ENCODE measurements around the gene SPOCK1. TPM values are rescaled to one million over a fixed set of nuclear protein-coding genes. Genes with fewer than 3 reads are reported as not detected.

Gene SPOCK1
- total RNA-seq, 4 donors from 2014 or later = 8.6 to 34.8 (median 13.2) TPM

DNA sequence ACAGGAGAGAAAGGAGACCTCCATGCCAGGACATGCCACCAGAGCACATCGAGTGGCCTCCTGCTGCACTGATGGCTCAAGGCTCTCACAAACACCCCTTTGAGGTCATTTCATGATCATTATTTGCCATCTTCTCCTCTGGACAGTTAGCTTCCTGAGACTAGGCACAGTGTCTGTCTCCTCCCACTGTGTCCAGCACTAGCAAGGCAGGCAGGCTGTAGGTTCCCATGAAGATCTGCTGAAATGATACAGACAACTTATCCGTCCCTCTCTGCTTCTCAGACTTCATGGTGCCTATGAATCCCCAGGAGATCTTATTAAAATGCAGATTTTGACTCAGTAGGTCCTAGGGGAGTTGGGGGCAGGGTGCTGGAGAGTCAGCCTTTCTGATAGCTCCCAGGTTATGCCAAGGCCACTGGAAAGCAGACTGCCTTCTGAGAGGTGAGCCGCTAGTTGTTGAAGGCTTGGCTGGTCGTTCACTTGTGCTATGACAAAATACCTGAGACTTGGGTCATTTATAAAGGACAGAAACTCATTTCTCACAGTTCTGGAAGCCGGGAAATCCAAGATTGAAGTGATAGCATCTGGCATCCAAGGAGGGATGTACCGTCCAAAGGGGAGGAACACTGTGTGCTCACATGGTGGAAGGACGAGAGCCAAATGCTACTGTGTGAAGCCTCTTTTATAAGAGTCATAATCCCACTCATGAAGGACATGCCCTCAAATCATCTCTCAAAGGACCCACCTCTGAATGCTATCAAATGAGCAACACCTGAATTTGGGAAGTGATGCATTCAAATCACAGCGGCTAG is 183.4 kb downstream of the SPOCK1 start:
- H3K4me1 ChIP-seq = peaks cover 0 to 5% (median 0%) of the 10 kb centered on the region in 4 donors
- H3K9me3 ChIP-seq = no peaks in the 10 kb centered on the region
- H3K36me3 ChIP-seq = no peaks in the 10 kb centered on the region
- in situ Hi-C loops (cut with MboI; ENCODE audit: low pct_ligation_motif_present in 1 of 4, low pct_unique_long_range_greater_than_20kb in 1 of 4, low sequenced_read_pairs in 3 of 4) = no loop called here
- WGBS, 2 donors (ENCODE audit: low coverage in 1 of 2) = 76 to 87% methylated on average over 4 to 8 of the region's 8 CpGs
- no peak for TF ChIP-seq POLR2A (IDR thresholded peaks at IDR 0.05)
- TF ChIP-seq, protein P1, sequence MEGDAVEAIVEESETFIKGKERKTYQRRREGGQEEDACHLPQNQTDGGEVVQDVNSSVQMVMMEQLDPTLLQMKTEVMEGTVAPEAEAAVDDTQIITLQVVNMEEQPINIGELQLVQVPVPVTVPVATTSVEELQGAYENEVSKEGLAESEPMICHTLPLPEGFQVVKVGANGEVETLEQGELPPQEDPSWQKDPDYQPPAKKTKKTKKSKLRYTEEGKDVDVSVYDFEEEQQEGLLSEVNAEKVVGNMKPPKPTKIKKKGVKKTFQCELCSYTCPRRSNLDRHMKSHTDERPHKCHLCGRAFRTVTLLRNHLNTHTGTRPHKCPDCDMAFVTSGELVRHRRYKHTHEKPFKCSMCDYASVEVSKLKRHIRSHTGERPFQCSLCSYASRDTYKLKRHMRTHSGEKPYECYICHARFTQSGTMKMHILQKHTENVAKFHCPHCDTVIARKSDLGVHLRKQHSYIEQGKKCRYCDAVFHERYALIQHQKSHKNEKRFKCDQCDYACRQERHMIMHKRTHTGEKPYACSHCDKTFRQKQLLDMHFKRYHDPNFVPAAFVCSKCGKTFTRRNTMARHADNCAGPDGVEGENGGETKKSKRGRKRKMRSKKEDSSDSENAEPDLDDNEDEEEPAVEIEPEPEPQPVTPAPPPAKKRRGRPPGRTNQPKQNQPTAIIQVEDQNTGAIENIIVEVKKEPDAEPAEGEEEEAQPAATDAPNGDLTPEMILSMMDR (IDR thresholded peaks at IDR 0.05) = no peak
- intact Hi-C loops (cut with DNase I; ENCODE audit: low total_unique reads) = no loop called here
- H3K27me3 ChIP-seq = peaks cover 10% of the 10 kb centered on the region
- H3K4me3 ChIP-seq = no peak overlapping the region
- H3K27ac ChIP-seq = no peak overlapping the region
- DNase-seq = no peak

DNA sequence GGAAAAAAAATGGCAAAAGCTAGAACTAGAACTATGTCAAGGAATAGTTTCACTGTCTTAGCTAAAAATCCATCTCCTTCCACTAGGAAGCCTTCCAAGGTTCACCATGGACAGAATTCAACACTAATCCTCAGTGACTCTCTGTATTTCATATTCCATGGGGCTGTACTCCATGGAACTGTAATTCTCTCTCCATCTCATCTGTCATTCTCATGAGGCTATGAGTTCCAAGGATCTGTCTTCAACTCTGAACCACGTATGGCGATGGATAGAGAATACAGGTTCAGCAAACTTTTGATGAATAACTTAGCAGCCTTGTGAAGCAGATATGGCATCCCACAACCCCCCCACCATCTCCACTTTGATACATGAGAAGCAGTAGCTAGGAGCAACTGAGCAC is 184.0 kb downstream of the SPOCK1 start:
- Histone ChIP-seq H3K4me1 (peaks cover 0 to 11% (median 0%) of the 10 kb centered on the region in 4 donors), H3K27ac (no peak overlapping the region), H3K4me3 (no peak overlapping the region), H3K27me3 (peaks cover 9% of the 10 kb centered on the region), H3K9me3 (no peaks in the 10 kb centered on the region), H3K36me3 (no peaks in the 10 kb centered on the region)
- DNase-seq = no peak
- WGBS, 2 donors (ENCODE audit: low coverage in 1 of 2) = 97% methylated on average over 2 of the region's 2 CpGs; no CpG with 5 or more reads in 1 of the 2 donors
- TF ChIP-seq EP300 (IDR thresholded peaks at IDR 0.05; ENCODE audit: low read depth) = no peak
- TF ChIP-seq POLR2A (IDR thresholded peaks at IDR 0.05) = no peak
- TF ChIP-seq POLR2AphosphoS5 (IDR thresholded peaks at IDR 0.05) = no peak
- TF ChIP-seq, protein P1 (IDR thresholded peaks at IDR 0.05) = no peak
- intact Hi-C loops (cut with DNase I; ENCODE audit: low total_unique reads) (no loop called here), in situ Hi-C loops (cut with MboI; ENCODE audit: low pct_ligation_motif_present in 1 of 4, low pct_unique_long_range_greater_than_20kb in 1 of 4, low sequenced_read_pairs in 3 of 4) (no loop called here)

DNA sequence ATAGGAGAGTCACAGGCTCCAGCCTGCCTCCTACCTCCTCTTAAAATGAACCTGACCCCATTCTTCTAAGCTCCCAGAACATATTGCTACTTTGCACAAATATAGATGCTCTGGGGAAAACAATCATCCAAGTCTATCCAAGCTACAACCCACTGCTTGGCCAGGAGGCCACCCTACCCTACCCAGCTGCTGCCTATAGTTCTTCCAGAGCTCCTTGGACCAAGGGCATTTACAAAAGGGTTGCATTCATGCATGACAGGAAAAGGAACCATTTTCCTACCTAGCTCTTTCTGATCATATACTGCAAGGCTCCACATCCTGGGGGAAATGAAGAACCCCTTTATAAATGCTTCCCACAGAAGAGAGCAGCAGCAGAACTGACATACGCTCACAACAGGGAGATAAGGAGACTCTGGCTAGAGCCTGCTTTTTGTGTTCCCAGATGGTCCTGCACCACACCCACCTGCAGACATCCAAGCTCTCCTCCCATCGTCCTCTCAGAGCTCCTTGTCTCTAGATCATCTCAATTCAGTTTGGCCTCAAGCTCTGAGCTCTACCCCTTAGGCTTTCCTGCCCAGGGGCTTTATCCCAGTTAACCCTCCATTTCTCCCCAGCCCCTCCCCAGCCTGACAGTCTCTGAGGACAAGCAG is 185.5 kb downstream of the SPOCK1 start:
- in situ Hi-C loops (cut with MboI; ENCODE audit: low pct_ligation_motif_present in 1 of 4, low pct_unique_long_range_greater_than_20kb in 1 of 4, low sequenced_read_pairs in 3 of 4) = no loop called here
- Histone ChIP-seq H3K27me3 (peaks cover 6% of the 10 kb centered on the region), H3K27ac (no peak overlapping the region), H3K9me3 (no peaks in the 10 kb centered on the region), H3K4me1 (peaks cover 0 to 11% (median 0%) of the 10 kb centered on the region in 4 donors), H3K4me3 (no peak overlapping the region), H3K36me3 (no peaks in the 10 kb centered on the region)
- 63% methylated on average over 2 of the region's 2 CpGs; no CpG with 5 or more reads in 1 of the 2 donors for WGBS, 2 donors (ENCODE audit: low coverage in 1 of 2)
- intact Hi-C loops (cut with DNase I; ENCODE audit: low total_unique reads) = no loop called here
- DNase-seq = no peak
- no peak for TF ChIP-seq POLR2AphosphoS5 (IDR thresholded peaks at IDR 0.05)
- TF ChIP-seq EP300 (IDR thresholded peaks at IDR 0.05; ENCODE audit: low read depth) = no peak
- TF ChIP-seq, protein P1 (IDR thresholded peaks at IDR 0.05) = no peak
- TF ChIP-seq POLR2A (IDR thresholded peaks at IDR 0.05) = no peak

DNA sequence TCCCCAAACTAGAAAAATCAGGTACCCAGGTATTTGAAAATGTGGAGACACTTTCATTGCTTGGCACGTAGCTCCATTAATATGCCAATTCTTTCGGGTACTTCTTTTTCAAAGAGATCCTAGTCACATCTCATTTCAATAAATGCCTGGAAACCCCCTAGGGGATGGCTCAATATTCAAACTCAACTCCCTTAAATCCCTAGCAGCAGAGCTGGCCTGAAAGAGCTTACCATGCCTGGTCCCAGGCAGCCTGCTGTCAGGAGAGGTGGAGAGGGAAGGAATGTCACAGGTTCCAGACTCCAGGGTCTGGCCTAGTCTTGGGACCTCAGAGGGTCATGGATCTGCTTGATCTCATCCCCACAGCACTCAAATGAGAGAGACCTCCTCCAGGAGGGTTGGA is 187.1 kb downstream of the SPOCK1 start:
- H3K4me1 ChIP-seq = peaks cover 0 to 11% (median 0%) of the 10 kb centered on the region in 4 donors
- peaks cover 6% of the 10 kb centered on the region for H3K27me3 ChIP-seq
- DNase-seq = no peak
- WGBS, 2 donors (ENCODE audit: low coverage in 1 of 2) = 58 to 87% methylated on average over 2 of the region's 2 CpGs
- H3K27ac ChIP-seq = no peak overlapping the region
- in situ Hi-C loops (cut with MboI; ENCODE audit: low pct_ligation_motif_present in 1 of 4, low pct_unique_long_range_greater_than_20kb in 1 of 4, low sequenced_read_pairs in 3 of 4) = no loop called here
- no peaks in the 10 kb centered on the region for H3K9me3 ChIP-seq
- no peaks in the 10 kb centered on the region for H3K36me3 ChIP-seq
- intact Hi-C loops (cut with DNase I; ENCODE audit: low total_unique reads) = no loop called here
- TF ChIP-seq EP300 (IDR thresholded peaks at IDR 0.05; ENCODE audit: low read depth) = no peak
- TF ChIP-seq, protein P1 (IDR thresholded peaks at IDR 0.05) = no peak
- H3K4me3 ChIP-seq = no peak overlapping the region

All from transverse colon (tissue), 4 donors.